NCI-H82 treated with DMSO at 0.1 percent for 48 hours (cell line): ENCODE measurements around the gene RAE1.
"Not testable (repeated sequence)": the region's sequence is repeated elsewhere in the genome, so short reads cannot be mapped to it uniquely, and the experiment has no call there.

Experiments
- DNase-seq: peaks from one replicate; lab custom pipeline; 2025; ENCODE audit not compliant: unreplicated experiment; lab: John Stamatoyannopoulos, UW

Gene RAE1

GRCh38 chr20:57325632-57326356 lies 25.3 kb upstream of the RAE1 start:
- no peak for DNase-seq

- no peak for DNase-seq
Observed at GRCh38 chr20:57326667-57327455, 24.2 kb upstream of the RAE1 start.

- no peak for DNase-seq
Observed at GRCh38 chr20:57327820-57328219, 23.2 kb upstream of the RAE1 start.

GRCh38 chr20:57329608-57330221 lies 21.3 kb upstream of the RAE1 start, which contains the start of gene SPO11:
Gene SPO11 (plus strand): TSS chr20:57329803. CDS start chr20:57329868, 65 bp downstream.
- no peak for DNase-seq

GRCh38 chr20:57330998-57331397 lies 20.1 kb upstream of the RAE1 start:
- no peak for DNase-seq

- DNase-seq, result no peak
Observed at GRCh38 chr20:57332105-57333089, 18.7 kb upstream of the RAE1 start.

- DNase-seq, result no peak
Observed at GRCh38 chr20:57335392-57335791, 15.7 kb upstream of the RAE1 start.

- no peak for DNase-seq
Observed at GRCh38 chr20:57341663-57342062, 9.4 kb upstream of the RAE1 start.

- no peak for DNase-seq
Observed at GRCh38 chr20:57342829-57343228, 8.2 kb upstream of the RAE1 start.

GRCh38 chr20:57346477-57346876 lies 4.6 kb upstream of the RAE1 start:
- DNase-seq, result peak; percentile 40

- no peak for DNase-seq
Observed at GRCh38 chr20:57347393-57347792, 3.7 kb upstream of the RAE1 start.

GRCh38 chr20:57348200-57348921 lies 2.7 kb upstream of the RAE1 start:
- DNase-seq, result not testable (repeated sequence)

- not testable (repeated sequence) for DNase-seq
Observed at GRCh38 chr20:57348922-57349574, 2.0 kb upstream of the RAE1 start.

GRCh38 chr20:57350081-57350710 lies 859 bp upstream of the RAE1 start:
- DNase-seq, result no peak

- not testable (repeated sequence) for DNase-seq
Observed at GRCh38 chr20:57350726-57351041, 371 bp upstream of the RAE1 start.

- DNase-seq, result no peak
Observed at GRCh38 chr20:57352305-57352704, 1.2 kb downstream of the RAE1 start.

- no peak for DNase-seq
Observed at GRCh38 chr20:57353351-57353750, 2.3 kb downstream of the RAE1 start.

- DNase-seq, result no peak
Observed at GRCh38 chr20:57361517-57361916, 10.5 kb downstream of the RAE1 start.

- no peak for DNase-seq
Observed at GRCh38 chr20:57364451-57364850, 13.4 kb downstream of the RAE1 start.
